ENCODE results near the gene ACSS3. TPM values are rescaled to one million over a fixed set of nuclear protein-coding genes. Genes with fewer than 3 reads are reported as not detected.

ACSS3 gene
- total and polyA plus RNA-seq, 2 of the 8 experiments (the other 6 are each of a cell fraction or from before 2014, with no cell fraction given) = 14.4 to 24.0 TPM

- TF ChIP-seq CHD7 (IDR thresholded peaks at IDR 0.05; ENCODE audit: insufficient replicate concordance, low read length) (no peak), KDM4A (IDR thresholded peaks at IDR 0.05; ENCODE audit: low read depth, low read length, severe bottlenecking) (no peak), CHD1 (IDR thresholded peaks at IDR 0.05; ENCODE audit: low read depth, low read length) (no peak), ATF3 (IDR thresholded peaks at IDR 0.05; ENCODE audit: insufficient read depth, low read depth, low read length) (no peak), E2F6 (IDR thresholded peaks at IDR 0.05) (no peak), SIX5 (IDR thresholded peaks at IDR 0.05; ENCODE audit: low read depth, low read length) (no peak), PHF8 (conservative IDR thresholded peaks at IDR 0.05; ENCODE audit: low read depth, low read length) (no peak), TCF12 (IDR thresholded peaks at IDR 0.05; ENCODE audit: low read depth, low read length) (no peak)
These were observed 82.0 kb downstream of the ACSS3 start (continued) for GRCh38 chr12:81159856-81160255.

Data from H1 (cell line).